Mesenchymal stem cell (in vitro differentiated cells and primary cell): ENCODE data around the gene CACNA1C.
A peak's percentile ranks its signal among the peaks of the same experiment; 100 is the strongest.

Source experiments
- DNase-seq: peaks from one replicate; pipeline ENCODE4 v3.0.0-alpha.2; 2013
- H2AFZ ChIP-seq: one replicate; pipeline ENCODE4 v1.6.1; 2013; ENCODE audit warnings: low read depth, mild to moderate bottlenecking, control low read depth, inconsistent platforms, low read length, moderate library complexity
- H2AK5ac ChIP-seq: 2 replicates; pipeline ENCODE4 v1.6.1; 2013; ENCODE audit warnings: low read length, moderate library complexity, mild to moderate bottlenecking, inconsistent platforms; ENCODE audit not compliant: severe bottlenecking
- H2BK120ac ChIP-seq: one replicate; pipeline ENCODE4 v1.6.1; 2013; ENCODE audit warnings: low read depth, mild to moderate bottlenecking, inconsistent platforms, low read length, moderate library complexity
- H2BK12ac ChIP-seq, 2 experiments: one replicate each; pipeline ENCODE4 v1.6.1; 2013; ENCODE audit warnings: inconsistent platforms in 2 of 2, low read length in 2 of 2, mild to moderate bottlenecking in 2 of 2, moderate library complexity in 2 of 2, control low read depth in 1 of 2
- H2BK15ac ChIP-seq: one replicate; pipeline ENCODE4 v1.6.1; 2013; ENCODE audit warnings: mild to moderate bottlenecking, low read depth, inconsistent platforms; ENCODE audit not compliant: poor library complexity, severe bottlenecking
- H2BK5ac ChIP-seq: 2 replicates; pipeline ENCODE4 v1.6.1; 2013; ENCODE audit warnings: low read depth, mild to moderate bottlenecking, low read length, control low read depth, inconsistent platforms; ENCODE audit not compliant: poor library complexity, severe bottlenecking
- H3K14ac ChIP-seq, 2 experiments: one replicate each; pipeline ENCODE4 v1.6.1; 2013; ENCODE audit warnings: inconsistent platforms in 2 of 2, low read length in 2 of 2, control low read depth in 1 of 2, mild to moderate bottlenecking in 1 of 2, moderate library complexity in 1 of 2
- H3K18ac ChIP-seq, 2 experiments: one replicate each; pipeline ENCODE4 v1.6.1; 2013; ENCODE audit warnings: inconsistent platforms in 2 of 2, low read length in 2 of 2, control low read depth in 1 of 2, low read depth in 1 of 2, mild to moderate bottlenecking in 1 of 2
- H3K23ac ChIP-seq, 2 experiments: one replicate each; pipeline ENCODE4 v1.6.1; 2013; ENCODE audit warnings: inconsistent platforms in 2 of 2, low read length in 2 of 2, mild to moderate bottlenecking in 2 of 2, moderate library complexity in 2 of 2, control low read depth in 1 of 2
- H3K27ac ChIP-seq: 2 replicates; pipeline ENCODE4 v1.5.1; 2013; ENCODE audit warnings: mild to moderate bottlenecking, moderate library complexity, low read length, control low read depth, inconsistent platforms; ENCODE audit not compliant: poor library complexity, severe bottlenecking
- H3K27me3 ChIP-seq, 2 experiments: 2 replicates each; pipeline versions ENCODE4 v1.6.1 to v1.7.0; 2013; ENCODE audit warnings: low read length in 2 of 2, mild to moderate bottlenecking in 2 of 2, moderate library complexity in 2 of 2, control low read depth in 1 of 2, inconsistent platforms in 1 of 2; ENCODE audit not compliant: control insufficient read depth in 1 of 2, insufficient read depth in 1 of 2
- H3K36me3 ChIP-seq, 2 experiments: 2 replicates each; pipeline versions ENCODE4 v1.6.1 to v1.7.0; 2013; ENCODE audit warnings: low read length in 2 of 2, control low read depth in 1 of 2, inconsistent platforms in 1 of 2, low read depth in 1 of 2, mild to moderate bottlenecking in 1 of 2; ENCODE audit not compliant: insufficient read depth in 2 of 2, control insufficient read depth in 1 of 2
- H3K4ac ChIP-seq, 2 experiments: one replicate each; pipeline ENCODE4 v1.6.1; 2013; ENCODE audit warnings: inconsistent platforms in 2 of 2, low read length in 2 of 2, mild to moderate bottlenecking in 2 of 2, moderate library complexity in 2 of 2, control low read depth in 1 of 2, low read depth in 1 of 2
- H3K4me1 ChIP-seq: 2 replicates; pipeline ENCODE4 v1.6.1; 2013; ENCODE audit warnings: low read depth, low read length, control low read depth; ENCODE audit not compliant: control insufficient read depth, insufficient read depth
- H3K4me2 ChIP-seq: 2 replicates; pipeline ENCODE4 v1.6.1; 2013; ENCODE audit warnings: low read length, mild to moderate bottlenecking, inconsistent platforms; ENCODE audit not compliant: poor library complexity, severe bottlenecking
- H3K4me3 ChIP-seq, 2 experiments: 2 replicates each; pipeline versions ENCODE4 v1.5.1 to v1.7.0; 2013; ENCODE audit warnings: low read length in 2 of 2, mild to moderate bottlenecking in 2 of 2, control low read depth in 1 of 2, low read depth in 1 of 2; ENCODE audit not compliant: insufficient read depth in 1 of 2
- H3K79me1 ChIP-seq: replicated peaks from 2 replicates; pipeline ENCODE4 v1.6.1; 2013; ENCODE audit warnings: mild to moderate bottlenecking, control low read depth, low read length, inconsistent platforms; ENCODE audit not compliant: poor library complexity, severe bottlenecking
- H3K9ac ChIP-seq: 2 replicates; pipeline ENCODE4 v1.7.0; 2013; ENCODE audit warnings: mild to moderate bottlenecking, low read length, moderate library complexity
- H3K9me3 ChIP-seq: 2 replicates; pipeline ENCODE4 v1.7.0; 2013; ENCODE audit warnings: mild to moderate bottlenecking, low read length; ENCODE audit not compliant: control insufficient read depth
- H4K8ac ChIP-seq: one replicate; pipeline ENCODE4 v1.6.1; 2013; ENCODE audit warnings: inconsistent platforms, mild to moderate bottlenecking, low read length, moderate library complexity
- H4K91ac ChIP-seq: one replicate; pipeline ENCODE4 v1.6.1; 2013; ENCODE audit warnings: mild to moderate bottlenecking, low read length, inconsistent platforms
- WGBS: methylation state at CpG from one replicate; pipeline ENCODE4 v1.1.7; 2013; ENCODE audit warnings: mixed read lengths; 5-methylcytosine and 5-hydroxymethylcytosine counted together

The CACNA1C gene

DNA sequence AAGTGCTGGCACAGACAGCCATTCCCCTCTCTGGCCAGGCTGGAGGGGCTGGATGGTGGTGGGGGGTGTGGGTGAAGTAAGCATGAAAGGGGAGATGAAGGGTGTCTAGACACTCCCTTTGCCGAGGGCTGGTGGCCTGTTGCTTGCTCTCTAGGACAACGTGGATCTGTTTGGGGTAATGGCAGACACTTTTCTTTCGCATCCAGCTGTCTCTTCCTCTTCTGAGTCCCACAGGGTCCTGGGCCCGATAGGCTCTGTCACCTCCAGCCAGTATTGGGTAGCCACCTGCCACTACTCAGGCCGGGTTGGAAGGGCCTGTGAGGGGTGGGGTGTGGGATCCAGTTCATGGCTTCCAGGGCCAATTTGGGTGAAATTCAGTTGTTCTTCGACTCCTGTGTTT, 218.1 kb downstream of the CACNA1C start:
- Histone ChIP-seq H3K4me2 (no peak overlapping the region), H2AK5ac (no peak overlapping the region)

DNA sequence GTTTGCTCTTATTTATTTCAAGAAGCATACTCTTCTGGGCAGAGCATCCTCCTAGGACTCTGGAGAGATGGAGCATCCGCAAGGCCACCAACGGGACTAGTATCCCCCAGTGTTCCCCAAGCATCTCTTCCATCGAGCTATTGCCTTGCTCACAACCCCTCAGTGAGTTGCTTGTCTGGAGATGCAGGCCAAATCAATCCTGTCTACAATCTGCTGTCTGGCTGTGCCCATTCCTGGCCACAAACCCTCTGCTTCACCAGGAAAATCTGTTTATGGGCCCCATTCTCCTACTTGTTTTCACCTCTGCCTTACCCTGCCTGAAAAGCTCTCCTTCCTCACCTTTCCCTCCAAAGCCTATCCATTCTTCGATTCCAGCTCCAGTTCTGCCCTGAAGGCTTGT, 219.2 kb downstream of the CACNA1C start:
- H3K23ac ChIP-seq: no peak overlapping the region
- peak overlapping the region in 1 of 2 experiments; percentile 31 for H2BK12ac ChIP-seq
- WGBS: 88% methylated on average over 4 of the region's 4 CpGs
- no peaks in the 10 kb centered on the region for H3K27me3 ChIP-seq
- no peak overlapping the region for H2BK15ac ChIP-seq
- no peak overlapping the region for H3K4ac ChIP-seq
- no peak overlapping the region for H3K18ac ChIP-seq
- peak overlapping the region; percentile 41 for H2AK5ac ChIP-seq
- H2AFZ ChIP-seq: no peak overlapping the region
- no peak overlapping the region for H3K14ac ChIP-seq
- H3K4me1 ChIP-seq: peaks cover 22% of the 10 kb centered on the region
- no peaks in the 10 kb centered on the region for H3K9me3 ChIP-seq
- no peak overlapping the region for H3K27ac ChIP-seq
- no peak overlapping the region for H4K8ac ChIP-seq
- H4K91ac ChIP-seq: peak overlapping the region; percentile 7
- no peak overlapping the region for H3K9ac ChIP-seq
- no peaks in the 10 kb centered on the region for H3K79me1 ChIP-seq
- H2BK120ac ChIP-seq: no peak overlapping the region
- DNase-seq: no peak
- no peak overlapping the region for H2BK5ac ChIP-seq
- no peak overlapping the region for H3K4me2 ChIP-seq
- no peaks in the 10 kb centered on the region for H3K36me3 ChIP-seq
- no peak overlapping the region for H3K4me3 ChIP-seq

More for the DNA sequence above, 218.1 kb downstream of the CACNA1C start:
- H4K91ac ChIP-seq: no peak overlapping the region
- no peak overlapping the region for H3K18ac ChIP-seq
- H2BK12ac ChIP-seq: no peak overlapping the region
- WGBS: 93% methylated on average over 6 of the region's 6 CpGs
- H2BK120ac ChIP-seq: no peak overlapping the region
- H3K4me1 ChIP-seq: peaks cover 31% of the 10 kb centered on the region
- H3K36me3 ChIP-seq: no peaks in the 10 kb centered on the region
- no peak overlapping the region for H3K27ac ChIP-seq
- no peak overlapping the region for H3K4me3 ChIP-seq
- H3K23ac ChIP-seq: no peak overlapping the region
- H3K9me3 ChIP-seq: no peaks in the 10 kb centered on the region
- no peak overlapping the region for H3K4ac ChIP-seq
- DNase-seq: no peak
- H2AFZ ChIP-seq: no peak overlapping the region
- H2BK15ac ChIP-seq: no peak overlapping the region
- no peaks in the 10 kb centered on the region for H3K27me3 ChIP-seq
- no peak overlapping the region for H3K14ac ChIP-seq
- H3K9ac ChIP-seq: no peak overlapping the region
- no peak overlapping the region for H2BK5ac ChIP-seq
- no peaks in the 10 kb centered on the region for H3K79me1 ChIP-seq
- H4K8ac ChIP-seq: no peak overlapping the region

DNA sequence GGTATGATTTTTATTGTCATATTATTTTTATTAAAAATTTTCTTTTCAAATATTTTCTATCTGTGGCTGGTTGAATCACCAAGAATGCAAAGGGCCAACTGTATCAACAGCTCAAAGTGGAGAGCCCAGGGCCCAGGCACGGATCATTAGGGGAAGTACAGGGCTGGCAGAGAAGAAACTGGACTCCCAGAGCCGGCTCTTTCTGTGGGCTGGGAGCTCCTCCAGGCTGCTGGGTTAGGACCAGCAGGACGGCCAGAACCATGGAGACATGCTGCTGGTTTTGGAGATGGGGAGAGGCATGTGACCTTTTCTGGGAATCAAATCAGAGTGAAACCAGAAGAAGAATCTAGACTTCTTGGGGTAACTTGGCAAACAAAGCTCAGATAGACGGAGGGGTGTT, 220.5 kb downstream of the CACNA1C start:
- peaks cover 13% of the 10 kb centered on the region for H3K4me1 ChIP-seq
- no peak overlapping the region for H2BK5ac ChIP-seq
- no peaks in the 10 kb centered on the region for H3K27me3 ChIP-seq
- no peak overlapping the region for H2BK15ac ChIP-seq
- no peaks in the 10 kb centered on the region for H3K36me3 ChIP-seq
- no peak overlapping the region for H3K14ac ChIP-seq
- H2AK5ac ChIP-seq: no peak overlapping the region
- H2AFZ ChIP-seq: no peak overlapping the region
- 94% methylated on average over 4 of the region's 4 CpGs for whole genome bisulfite sequencing
- H3K4ac ChIP-seq: no peak overlapping the region
- peak overlapping the region; percentile 68 for H3K9ac ChIP-seq
- no peak overlapping the region for H4K91ac ChIP-seq
- H3K18ac ChIP-seq: no peak overlapping the region
- H4K8ac ChIP-seq: no peak overlapping the region
- no peaks in the 10 kb centered on the region for H3K9me3 ChIP-seq
- no peak overlapping the region for H2BK120ac ChIP-seq
- no peaks in the 10 kb centered on the region for H3K79me1 ChIP-seq
- no peak overlapping the region for H2BK12ac ChIP-seq
- H3K23ac ChIP-seq: no peak overlapping the region
- no peak for DNase-seq
- peak overlapping the region in 1 of 2 experiments; percentile 13 for H3K4me3 ChIP-seq
- H3K4me2 ChIP-seq: no peak overlapping the region
- no peak overlapping the region for H3K27ac ChIP-seq

DNA sequence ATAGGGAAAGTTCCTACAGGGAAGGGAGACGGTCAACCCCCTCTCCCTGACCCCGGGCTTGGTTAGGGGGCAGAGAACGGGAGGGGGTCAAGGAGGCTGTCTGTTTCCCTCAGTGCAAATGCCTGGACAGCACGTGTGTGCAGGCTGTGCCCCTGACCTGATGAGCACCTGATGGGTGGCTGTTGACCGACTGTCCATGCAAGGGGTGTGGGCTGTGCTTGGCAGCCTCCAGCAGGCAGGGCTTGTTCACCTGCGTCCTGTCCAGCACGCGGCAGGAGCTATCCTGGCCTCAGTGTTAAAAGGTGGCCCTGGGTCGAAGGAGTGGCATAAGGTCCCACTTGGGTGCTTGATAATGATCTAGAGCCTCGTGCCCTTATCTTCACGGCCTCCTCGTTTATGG, 221.0 kb downstream of the CACNA1C start:
- Histone ChIP-seq H3K14ac (peak overlapping the region in 1 of 2 experiments; percentile 13), H3K27me3 (no peaks in the 10 kb centered on the region), H3K4me3 (peak overlapping the region in 1 of 2 experiments; percentile 13), H3K4me2 (no peak overlapping the region), H4K91ac (peak overlapping the region; percentile 49), H2BK120ac (no peak overlapping the region), H3K9ac (peak overlapping the region; percentile 68), H3K4me1 (peaks cover 8% of the 10 kb centered on the region), H3K27ac (no peak overlapping the region), H3K36me3 (no peaks in the 10 kb centered on the region), H3K4ac (no peak overlapping the region), H2BK15ac (no peak overlapping the region), H3K79me1 (no peaks in the 10 kb centered on the region), H4K8ac (no peak overlapping the region), H2AFZ (no peak overlapping the region), H3K9me3 (no peaks in the 10 kb centered on the region), H2BK5ac (no peak overlapping the region), H3K23ac (no peak overlapping the region), H3K18ac (no peak overlapping the region), H2BK12ac (peak overlapping the region in 1 of 2 experiments; percentile 55), H2AK5ac (peak overlapping the region; percentile 4)
- WGBS: 87% methylated on average over 12 of the region's 12 CpGs
- DNase-seq: no peak
